ENCODE results near the gene LRRIQ1.

LRRIQ1 gene

GRCh38 chr12:85016413-85016812 is 19.7 kb upstream of the LRRIQ1 start:
- DNase-seq (ENCODE audit: low spot score in 2 of 2) (no peak), ATAC-seq (ENCODE audit: low read depth) (no peak)
- H3K4me1 Mint-ChIP-seq = no peaks in the 10 kb centered on the region
- no peak overlapping the region for H3K4me3 Mint-ChIP-seq
- no peaks in the 10 kb centered on the region for H3K27me3 Mint-ChIP-seq
- H3K27ac Mint-ChIP-seq = no peak overlapping the region
- peaks cover 1% of the 10 kb centered on the region for H3K9me3 Mint-ChIP-seq
- no peaks in the 10 kb centered on the region for H3K36me3 Mint-ChIP-seq

GRCh38 chr12:85017133-85017532 is 19.0 kb upstream of the LRRIQ1 start:
- Mint-ChIP-seq H3K9me3 (peaks cover 1% of the 10 kb centered on the region), H3K4me3 (no peak overlapping the region), H3K27ac (no peak overlapping the region), H3K27me3 (no peaks in the 10 kb centered on the region), H3K36me3 (no peaks in the 10 kb centered on the region), H3K4me1 (no peaks in the 10 kb centered on the region)
- DNase-seq (ENCODE audit: low spot score in 2 of 2) (no peak), ATAC-seq (ENCODE audit: low read depth) (no peak)

- H3K27ac Mint-ChIP-seq = no peak overlapping the region
- H3K4me3 Mint-ChIP-seq = no peak overlapping the region
- no peaks in the 10 kb centered on the region for H3K36me3 Mint-ChIP-seq
- ATAC-seq (ENCODE audit: low read depth) = no peak
- DNase-seq (ENCODE audit: low spot score in 2 of 2) = no peak
- no peaks in the 10 kb centered on the region for H3K27me3 Mint-ChIP-seq
- H3K9me3 Mint-ChIP-seq = no peaks in the 10 kb centered on the region
- H3K4me1 Mint-ChIP-seq = no peaks in the 10 kb centered on the region
Observed at GRCh38 chr12:85017618-85018017, 18.5 kb upstream of the LRRIQ1 start.

GRCh38 chr12:85018098-85018497 is 18.1 kb upstream of the LRRIQ1 start:
- ATAC-seq (ENCODE audit: low read depth) (no peak), DNase-seq (ENCODE audit: low spot score in 2 of 2) (no peak)
- Mint-ChIP-seq H3K27ac (no peak overlapping the region), H3K27me3 (no peaks in the 10 kb centered on the region), H3K4me3 (no peak overlapping the region), H3K36me3 (no peaks in the 10 kb centered on the region), H3K9me3 (no peaks in the 10 kb centered on the region), H3K4me1 (no peaks in the 10 kb centered on the region)

- H3K9me3 Mint-ChIP-seq = no peaks in the 10 kb centered on the region
- no peak overlapping the region for H3K4me3 Mint-ChIP-seq
- H3K27ac Mint-ChIP-seq = no peak overlapping the region
- no peaks in the 10 kb centered on the region for H3K4me1 Mint-ChIP-seq
- peaks cover 1% of the 10 kb centered on the region for H3K27me3 Mint-ChIP-seq
- DNase-seq (ENCODE audit: low spot score in 2 of 2) (no peak), ATAC-seq (ENCODE audit: low read depth) (no peak)
- no peaks in the 10 kb centered on the region for H3K36me3 Mint-ChIP-seq
Observed at GRCh38 chr12:85029456-85029855, 6.7 kb upstream of the LRRIQ1 start.

GRCh38 chr12:85036733-85037132 is 582 bp downstream of the LRRIQ1 start:
- Mint-ChIP-seq H3K4me1 (no peaks in the 10 kb centered on the region), H3K27ac (no peak overlapping the region), H3K9me3 (no peaks in the 10 kb centered on the region), H3K4me3 (peak overlapping the region; percentile 77), H3K36me3 (no peaks in the 10 kb centered on the region), H3K27me3 (peaks cover 3% of the 10 kb centered on the region)
- peak; percentile 62 for ATAC-seq (ENCODE audit: low read depth)
- DNase-seq (ENCODE audit: low spot score in 2 of 2) = no peak

GRCh38 chr12:85041395-85041794 is 5.2 kb downstream of the LRRIQ1 start:
- Mint-ChIP-seq H3K27ac (no peak overlapping the region), H3K27me3 (no peaks in the 10 kb centered on the region), H3K36me3 (no peaks in the 10 kb centered on the region), H3K9me3 (no peaks in the 10 kb centered on the region), H3K4me3 (no peak overlapping the region), H3K4me1 (no peaks in the 10 kb centered on the region)
- ATAC-seq (ENCODE audit: low read depth) (no peak), DNase-seq (ENCODE audit: low spot score in 2 of 2) (no peak)

GRCh38 chr12:85043829-85044228 is 7.7 kb downstream of the LRRIQ1 start:
- Mint-ChIP-seq H3K4me1 (no peaks in the 10 kb centered on the region), H3K9me3 (no peaks in the 10 kb centered on the region), H3K27ac (no peak overlapping the region), H3K36me3 (no peaks in the 10 kb centered on the region), H3K27me3 (no peaks in the 10 kb centered on the region), H3K4me3 (no peak overlapping the region)
- DNase-seq (ENCODE audit: low spot score in 2 of 2) = no peak
- ATAC-seq (ENCODE audit: low read depth) = no peak

- DNase-seq (ENCODE audit: low spot score in 2 of 2) (peak in 1 of 2 donors; percentile 12), ATAC-seq (ENCODE audit: low read depth) (no peak)
- Mint-ChIP-seq H3K4me3 (no peak overlapping the region), H3K4me1 (peaks cover 6% of the 10 kb centered on the region), H3K9me3 (no peaks in the 10 kb centered on the region), H3K36me3 (no peaks in the 10 kb centered on the region), H3K27ac (no peak overlapping the region), H3K27me3 (no peaks in the 10 kb centered on the region)
Observed at GRCh38 chr12:85057370-85057963, 21.3 kb downstream of the LRRIQ1 start.

- Mint-ChIP-seq H3K4me1 (peaks cover 6% of the 10 kb centered on the region), H3K36me3 (no peaks in the 10 kb centered on the region), H3K27me3 (no peaks in the 10 kb centered on the region), H3K4me3 (no peak overlapping the region), H3K9me3 (no peaks in the 10 kb centered on the region), H3K27ac (no peak overlapping the region)
- no peak for ATAC-seq (ENCODE audit: low read depth)
- no peak for DNase-seq (ENCODE audit: low spot score in 2 of 2)
Observed at GRCh38 chr12:85058339-85058738, 22.2 kb downstream of the LRRIQ1 start.

GRCh38 chr12:85059594-85059993 is 23.4 kb downstream of the LRRIQ1 start:
- ATAC-seq (ENCODE audit: low read depth) (no peak), DNase-seq (ENCODE audit: low spot score in 2 of 2) (no peak)
- no peaks in the 10 kb centered on the region for H3K27me3 Mint-ChIP-seq
- no peaks in the 10 kb centered on the region for H3K9me3 Mint-ChIP-seq
- no peak overlapping the region for H3K4me3 Mint-ChIP-seq
- no peak overlapping the region for H3K27ac Mint-ChIP-seq
- peaks cover 6% of the 10 kb centered on the region for H3K4me1 Mint-ChIP-seq
- H3K36me3 Mint-ChIP-seq = no peaks in the 10 kb centered on the region

- Mint-ChIP-seq H3K27ac (no peak overlapping the region), H3K4me3 (no peak overlapping the region), H3K27me3 (no peaks in the 10 kb centered on the region), H3K36me3 (no peaks in the 10 kb centered on the region), H3K9me3 (no peaks in the 10 kb centered on the region), H3K4me1 (peaks cover 6% of the 10 kb centered on the region)
- DNase-seq (ENCODE audit: low spot score in 2 of 2) (no peak), ATAC-seq (ENCODE audit: low read depth) (no peak)
Observed at GRCh38 chr12:85060916-85061315, 24.8 kb downstream of the LRRIQ1 start.

GRCh38 chr12:85065837-85066482 is 29.8 kb downstream of the LRRIQ1 start:
- no peak for DNase-seq (ENCODE audit: low spot score in 2 of 2)
- H3K4me3 Mint-ChIP-seq = no peak overlapping the region
- no peak for ATAC-seq (ENCODE audit: low read depth)
- H3K4me1 Mint-ChIP-seq = no peaks in the 10 kb centered on the region
- no peak overlapping the region for H3K27ac Mint-ChIP-seq
- H3K27me3 Mint-ChIP-seq = no peaks in the 10 kb centered on the region
- H3K36me3 Mint-ChIP-seq = peaks cover 2% of the 10 kb centered on the region
- H3K9me3 Mint-ChIP-seq = peaks cover 2% of the 10 kb centered on the region

GRCh38 chr12:85072826-85073225 is 36.7 kb downstream of the LRRIQ1 start:
- Mint-ChIP-seq H3K4me1 (no peaks in the 10 kb centered on the region), H3K9me3 (peaks cover 2% of the 10 kb centered on the region), H3K4me3 (no peak overlapping the region), H3K27me3 (no peaks in the 10 kb centered on the region), H3K27ac (no peak overlapping the region), H3K36me3 (peaks cover 2% of the 10 kb centered on the region)
- ATAC-seq (ENCODE audit: low read depth) (no peak), DNase-seq (ENCODE audit: low spot score in 2 of 2) (no peak)

All from memory B cell (primary cell).